Endothelial cell of umbilical vein (primary cell): ENCODE data around the gene ZDHHC11. TPM values are rescaled to one million over a fixed set of nuclear protein-coding genes. Genes with fewer than 3 reads are reported as not detected.

Source experiments
- BruUV-seq: library from RNA; stranded (reverse); fragments of 400-500 nt; replicated peaks from 2 replicates; lab custom pipeline; 2021; lab: Mats Ljungman, UMichigan
- CTCF ChIA-PET: fragments of 300-600, 350-600 bp; sonication (Branson Sonifier 250); formaldehyde crosslinking; loops from one replicate; lab custom pipeline; 2021; ENCODE audit warnings: antibody characterized with exemption, inconsistent platforms; lab: Charles Lee
- POLR2A ChIA-PET: fragments of 300-600, 350-600 bp; sonication (Branson Sonifier 250); formaldehyde crosslinking; loops from one replicate; lab custom pipeline; 2021; ENCODE audit warnings: antibody characterized with exemption, inconsistent platforms; lab: Charles Lee
- DNase-seq: peaks from one replicate; pipeline ENCODE4 v3.0.0-alpha.2; 2011; ENCODE audit warnings: low read depth, low spot score
- FAIRE-seq: peaks from 2 replicates; lab custom pipeline; 2011; peaks lifted over from hg19 to GRCh38; lab: Jason Lieb, UNC
- H2AFZ ChIP-seq: 2 replicates; pipeline ENCODE4 v1.6.0; 2012; ENCODE audit warnings: low read depth, low read length, control low read depth, inconsistent platforms
- H3K27ac ChIP-seq: 2 replicates; pipeline ENCODE4 v1.5.1; 2011; ENCODE audit warnings: low read depth, mild to moderate bottlenecking, control low read depth, low read length, moderate library complexity; ENCODE audit not compliant: insufficient read depth
- H3K27me3 ChIP-seq, 2 experiments: 2 replicates each; pipeline versions ENCODE4 v1.6.0 to v1.6.1; 2011; ENCODE audit warnings: low read length in 2 of 2, mixed read lengths in 1 of 2; ENCODE audit not compliant: control insufficient read depth in 2 of 2, insufficient read depth in 2 of 2
- H3K36me3 ChIP-seq, 2 experiments: 2 replicates in 1 of 2; 3 replicates in 1 of 2; pipeline ENCODE4 v1.5.1; 2011; ENCODE audit warnings: low read length in 2 of 2, mild to moderate bottlenecking in 1 of 2, moderate library complexity in 1 of 2; ENCODE audit not compliant: control insufficient read depth in 2 of 2, insufficient read depth in 2 of 2; ENCODE audit errors: extremely low read depth in 1 of 2
- H3K4me1 ChIP-seq: 3 replicates; pipeline ENCODE4 v1.5.1; 2011; ENCODE audit warnings: mild to moderate bottlenecking, low read length; ENCODE audit not compliant: control insufficient read depth, insufficient read depth; ENCODE audit errors: extremely low read depth
- H3K4me2 ChIP-seq: 2 replicates; pipeline ENCODE4 v1.6.1; 2011; ENCODE audit warnings: low read length, control low read depth, mixed read lengths; ENCODE audit not compliant: insufficient read depth
- H3K4me3 ChIP-seq, 3 experiments: fragments of 200-600 bp in 1 of 3; sonication (generic), shearing (Covaris generic) in 1 of 3; replicated peaks in 1 of 3; 2 replicates each; pipeline ENCODE4 v1.5.1; 2011 to 2016; ENCODE audit warnings: control low read depth in 3 of 3, low read length in 3 of 3, mild to moderate bottlenecking in 2 of 3, inconsistent platforms in 1 of 3, low read depth in 1 of 3, moderate library complexity in 1 of 3; ENCODE audit not compliant: insufficient read depth in 1 of 3
- H3K79me2 ChIP-seq: 2 replicates; pipeline ENCODE4 v1.6.0; 2012; ENCODE audit warnings: low read length, inconsistent platforms; ENCODE audit not compliant: control insufficient read depth, insufficient read depth
- H3K9ac ChIP-seq: replicated peaks from 2 replicates; pipeline ENCODE3; 2011; ENCODE audit warnings: low read length, control low read depth; ENCODE audit not compliant: insufficient read depth; ENCODE audit errors: extremely low read depth
- H3K9me1 ChIP-seq: replicated peaks from 3 replicates; pipeline ENCODE4 v1.6.0; 2011; ENCODE audit warnings: mild to moderate bottlenecking, low read length; ENCODE audit not compliant: control insufficient read depth, insufficient read depth; ENCODE audit errors: extremely low read depth
- H3K9me3 ChIP-seq: replicated peaks from 2 replicates; pipeline ENCODE4 v1.5.1; 2012; ENCODE audit warnings: low read length, inconsistent platforms; ENCODE audit not compliant: control insufficient read depth, insufficient read depth
- H4K20me1 ChIP-seq: replicated peaks from 2 replicates; pipeline ENCODE3; 2011; ENCODE audit warnings: mild to moderate bottlenecking, low read length; ENCODE audit not compliant: control insufficient read depth, insufficient read depth; ENCODE audit errors: extremely low read depth
- CTCF ChIP-seq, 2 donors: IDR thresholded peaks; 1 replicate in 1 of 2; 2 replicates in 1 of 2; pipeline ENCODE4 v1.5.1; 2011; ENCODE audit warnings: low read length in 2 of 2, mild to moderate bottlenecking in 2 of 2, moderate library complexity in 2 of 2, control low read depth in 1 of 2, inconsistent platforms in 1 of 2, low read depth in 1 of 2; ENCODE audit not compliant: insufficient read depth in 1 of 2; ENCODE audit errors: extremely low read depth in 1 of 2
- EZH2 ChIP-seq: IDR thresholded peaks from 2 replicates; pipeline ENCODE4 v1.6.1; 2012; ENCODE audit warnings: borderline replicate concordance, low read depth, mild to moderate bottlenecking, moderate library complexity, low read length, inconsistent platforms; ENCODE audit not compliant: severe bottlenecking
- FOS ChIP-seq: IDR thresholded peaks from 2 replicates; pipeline ENCODE4 v1.6.1; 2011; ENCODE audit warnings: mild to moderate bottlenecking, low read length, moderate library complexity, borderline replicate concordance; ENCODE audit not compliant: insufficient read depth
- GATA2 ChIP-seq: IDR thresholded peaks from 2 replicates; pipeline ENCODE4 v1.7.0; 2011; ENCODE audit warnings: low read depth, mild to moderate bottlenecking, moderate library complexity, mixed read lengths, low read length; ENCODE audit not compliant: insufficient read length, insufficient read depth
- JUN ChIP-seq: IDR thresholded peaks from 2 replicates; pipeline ENCODE4 v1.6.1; 2011; ENCODE audit warnings: borderline replicate concordance, low read depth; ENCODE audit not compliant: insufficient read length, insufficient read depth
- MYC ChIP-seq: IDR thresholded peaks from one replicate; pipeline ENCODE4 v1.6.1; 2011; ENCODE audit warnings: mild to moderate bottlenecking, low read depth, low read length
- POLR2A ChIP-seq: IDR thresholded peaks from 2 replicates; pipeline ENCODE4 v1.6.1; 2012; ENCODE audit warnings: low read depth, mild to moderate bottlenecking, control low read depth, low read length
- POLR2AphosphoS5 ChIP-seq: IDR thresholded peaks from 2 replicates; pipeline ENCODE4 v1.6.1; 2012; ENCODE audit warnings: low read depth, mild to moderate bottlenecking, control low read depth, low read length, moderate library complexity; ENCODE audit not compliant: insufficient read depth
- dilution Hi-C: fragments of 300-500 bp; cut with MboI; formaldehyde crosslinking; loops from one replicate; pipeline ENCODE4 v1.15.0; 2019; ENCODE audit warnings: low sequenced_read_pairs; ENCODE audit not compliant: extremely low pct_ligation_motif_present
- intact Hi-C: fragments of 100-400 bp; cut with micrococcal nuclease; formaldehyde crosslinking; loops from one replicate; pipeline ENCODE4 v1.10.0; 2022
- polyA plus RNA-seq, 4 experiments: library from polyadenylated mRNA; depleted of rRNA in 3 of 4; stranded (reverse) in 3 of 4; unstranded in 1 of 4; fragments of >200 nt; gene quantifications; 2 replicates each; pipeline versions ENCODE4 v1.2.1 to v1.2.3, GENCODE V29; 2011 to 2012; ENCODE audit warnings: missing spikeins in 1 of 4
- total RNA-seq: library from RNA; stranded (reverse); gene quantifications from 2 replicates; pipeline ENCODE4 v1.2.3, GENCODE V29; 2021
- TF ChIP-seq, protein P1 (sequence below): IDR thresholded peaks from 2 replicates; pipeline ENCODE4 v1.6.1; 2011; ENCODE audit not compliant: insufficient read depth, insufficient read length

Gene ZDHHC11
- total and polyA plus RNA-seq, 2 donors (not counting 3 experiments of a cell fraction or from before 2014, with no cell fraction given): 0.35 to 4.4 TPM

DNA sequence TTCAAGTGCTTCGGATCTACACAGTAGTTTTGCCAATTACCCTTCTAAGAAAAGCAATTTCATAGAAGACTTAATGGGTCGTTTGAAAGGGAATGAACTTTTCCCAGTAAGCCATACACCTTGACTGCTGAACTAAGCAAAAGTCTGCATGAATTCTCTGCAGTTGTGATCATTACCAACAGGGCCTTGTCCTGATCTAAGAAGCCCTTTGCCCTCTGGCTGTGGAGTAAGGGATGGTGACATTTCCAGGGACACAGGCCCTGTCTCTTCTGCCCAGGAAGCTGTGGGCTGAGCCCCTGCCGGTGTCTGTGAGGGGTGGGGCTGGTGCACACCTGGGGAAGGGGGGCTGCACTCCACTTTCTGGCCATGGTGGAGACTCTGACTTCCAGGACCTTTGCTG is 30.5 kb downstream of the ZDHHC11 start:
- intact Hi-C loops: no loop called here
- no peak overlapping the region for H3K4me3 ChIP-seq
- H2AFZ ChIP-seq: no peak overlapping the region
- no peaks in the 10 kb centered on the region for H3K9me3 ChIP-seq
- H3K4me1 ChIP-seq: no peaks in the 10 kb centered on the region
- TF ChIP-seq GATA2 (no peak), CTCF (IDR thresholded peaks at IDR 0.05; ENCODE audit: extremely low read depth in 1 of 2, insufficient read depth in 1 of 2, low read depth in 1 of 2, low read length in 2 of 2) (no peak), EZH2 (no peak), FOS (no peak), POLR2A (no peak)
- TF ChIP-seq, protein P1, sequence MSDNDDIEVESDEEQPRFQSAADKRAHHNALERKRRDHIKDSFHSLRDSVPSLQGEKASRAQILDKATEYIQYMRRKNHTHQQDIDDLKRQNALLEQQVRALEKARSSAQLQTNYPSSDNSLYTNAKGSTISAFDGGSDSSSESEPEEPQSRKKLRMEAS: no peak
- no peaks in the 10 kb centered on the region for H3K27me3 ChIP-seq
- no peak overlapping the region for H3K4me2 ChIP-seq
- dilution Hi-C loops: no loop called here
- H4K20me1 ChIP-seq: no peaks in the 10 kb centered on the region
- H3K79me2 ChIP-seq: no peaks in the 10 kb centered on the region
- no peak for FAIRE-seq
- POLR2A ChIA-PET: no interaction called here
- H3K9me1 ChIP-seq: no peaks in the 10 kb centered on the region
- no peaks in the 10 kb centered on the region for H3K36me3 ChIP-seq
- no peak for DNase-seq
- CTCF ChIA-PET: no interaction called here
- BruUV-seq: no TSS peak
- no peak overlapping the region for H3K9ac ChIP-seq
- no peak overlapping the region for H3K27ac ChIP-seq

DNA sequence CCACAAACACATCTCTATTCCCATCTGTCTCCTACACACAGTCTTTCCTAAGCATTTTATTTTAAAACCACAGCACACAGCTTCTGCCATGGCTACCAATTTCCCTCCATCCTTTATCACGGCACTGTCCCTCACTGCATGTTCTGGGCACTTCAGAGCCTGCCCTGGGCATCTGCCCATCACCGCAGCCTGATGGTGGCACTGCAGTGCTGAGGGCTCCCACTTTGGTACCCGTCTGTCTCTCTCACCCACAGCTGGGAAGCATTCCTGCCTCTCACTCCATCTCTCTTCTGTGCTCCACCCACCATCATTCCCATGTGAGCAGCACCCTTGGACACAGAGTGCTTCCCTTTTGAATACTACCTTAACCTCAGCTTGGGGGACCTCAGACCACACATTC is 31.7 kb downstream of the ZDHHC11 start:
- POLR2A ChIA-PET: no interaction called here
- Histone ChIP-seq H2AFZ (no peak overlapping the region), H3K4me2 (no peak overlapping the region), H3K9ac (no peak overlapping the region), H3K27ac (no peak overlapping the region), H3K27me3 (no peaks in the 10 kb centered on the region), H3K9me1 (no peaks in the 10 kb centered on the region), H4K20me1 (no peaks in the 10 kb centered on the region), H3K4me1 (no peaks in the 10 kb centered on the region), H3K9me3 (no peaks in the 10 kb centered on the region), H3K79me2 (no peaks in the 10 kb centered on the region), H3K4me3 (no peak overlapping the region), H3K36me3 (no peaks in the 10 kb centered on the region)
- BruUV-seq: no TSS peak
- dilution Hi-C loops: no loop called here
- DNase-seq (no peak), FAIRE-seq (no peak)
- TF ChIP-seq, protein P1: no peak
- TF ChIP-seq JUN (no peak), MYC (no peak), GATA2 (no peak), FOS (no peak), CTCF (IDR thresholded peaks at IDR 0.05; ENCODE audit: extremely low read depth in 1 of 2, insufficient read depth in 1 of 2, low read depth in 1 of 2, low read length in 2 of 2) (no peak), POLR2AphosphoS5 (no peak), EZH2 (no peak), POLR2A (no peak)
- CTCF ChIA-PET: no interaction called here
- intact Hi-C loops: no loop called here
